IPS-20b (cell line): ENCODE results near the gene CLDN24.
"Not testable (repeated sequence)": the region's sequence is repeated elsewhere in the genome, so short reads cannot be mapped to it uniquely, and the experiment has no call there.

ENCODE experiments used
- H3K27ac ChIP-seq: one replicate; pipeline ENCODE4 v1.5.1; 2013; ENCODE audit warnings: low read length
- H3K27me3 ChIP-seq: 2 replicates; pipeline ENCODE4 v1.6.1; 2013; ENCODE audit warnings: mild to moderate bottlenecking, low read length, inconsistent platforms; ENCODE audit not compliant: insufficient read depth
- H3K36me3 ChIP-seq: 2 replicates; pipeline ENCODE4 v1.6.1; 2013; ENCODE audit warnings: low read depth, mild to moderate bottlenecking, inconsistent platforms, low read length, moderate library complexity; ENCODE audit not compliant: insufficient read depth
- H3K4me1 ChIP-seq: 2 replicates; pipeline ENCODE4 v1.6.1; 2013; ENCODE audit warnings: mild to moderate bottlenecking, control low read depth, inconsistent platforms, low read length, moderate library complexity; ENCODE audit not compliant: insufficient read depth
- H3K4me3 ChIP-seq: 2 replicates; pipeline ENCODE4 v1.5.1; 2013; ENCODE audit warnings: mild to moderate bottlenecking, low read length, inconsistent platforms
- H3K9ac ChIP-seq: 2 replicates; pipeline ENCODE4 v1.6.1; 2013; ENCODE audit warnings: low read depth, mild to moderate bottlenecking, inconsistent platforms, low read length, moderate library complexity
- H3K9me3 ChIP-seq: 2 replicates; pipeline ENCODE4 v1.6.1; 2013; ENCODE audit warnings: mild to moderate bottlenecking, low read depth, low read length, inconsistent platforms; ENCODE audit not compliant: insufficient read depth

Gene CLDN24

DNA sequence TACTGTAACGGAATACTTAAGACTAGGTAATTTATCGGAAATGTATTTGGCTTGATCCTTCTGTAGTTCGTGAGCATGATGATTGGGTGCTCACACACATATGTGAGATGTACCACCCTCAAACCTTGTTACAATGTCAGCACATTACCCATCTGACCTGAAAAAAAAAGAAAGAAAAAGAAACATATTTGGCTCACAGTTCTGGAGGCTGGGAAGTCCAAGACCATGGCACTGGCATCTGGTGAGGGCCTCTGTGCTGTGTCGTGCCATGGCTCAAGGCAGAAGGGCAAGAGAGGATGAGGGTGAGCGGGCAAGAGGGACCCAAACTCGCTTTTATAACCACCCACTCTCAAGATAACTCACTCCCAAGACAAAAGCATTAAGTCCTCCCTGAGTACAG is 7.0 kb upstream of the CLDN24 start:
- H3K27ac ChIP-seq: no peak overlapping the region
- H3K27me3 ChIP-seq: no peaks in the 10 kb centered on the region
- H3K36me3 ChIP-seq: no peaks in the 10 kb centered on the region
- H3K9me3 ChIP-seq: peaks cover 15% of the 10 kb centered on the region
- H3K4me3 ChIP-seq: no peak overlapping the region
- no peak overlapping the region for H3K9ac ChIP-seq
- no peaks in the 10 kb centered on the region for H3K4me1 ChIP-seq

DNA sequence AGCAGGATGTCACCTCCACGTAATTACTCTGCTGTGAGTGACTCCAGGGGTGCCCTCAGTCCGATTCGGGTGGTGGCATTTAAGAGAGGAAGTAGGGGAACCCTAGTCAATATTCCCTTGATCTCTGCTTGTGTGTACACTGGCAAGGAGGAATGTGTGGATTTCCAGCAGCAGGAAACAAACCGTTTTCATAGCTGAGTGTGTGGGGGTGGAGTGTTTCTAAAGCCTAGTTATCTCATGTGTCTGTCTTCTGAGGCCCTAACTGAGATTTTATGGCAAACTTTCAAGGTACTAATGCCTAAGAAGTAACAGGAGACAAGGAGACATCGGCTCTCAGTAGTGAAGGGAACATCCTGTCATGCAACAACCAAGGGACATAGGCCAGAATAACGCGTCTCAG is 6.6 kb upstream of the CLDN24 start:
- H3K9ac ChIP-seq: no peak overlapping the region
- H3K4me3 ChIP-seq: no peak overlapping the region
- H3K9me3 ChIP-seq: peaks cover 15% of the 10 kb centered on the region
- H3K36me3 ChIP-seq: no peaks in the 10 kb centered on the region
- H3K4me1 ChIP-seq: no peaks in the 10 kb centered on the region
- H3K27ac ChIP-seq: no peak overlapping the region
- H3K27me3 ChIP-seq: no peaks in the 10 kb centered on the region

DNA sequence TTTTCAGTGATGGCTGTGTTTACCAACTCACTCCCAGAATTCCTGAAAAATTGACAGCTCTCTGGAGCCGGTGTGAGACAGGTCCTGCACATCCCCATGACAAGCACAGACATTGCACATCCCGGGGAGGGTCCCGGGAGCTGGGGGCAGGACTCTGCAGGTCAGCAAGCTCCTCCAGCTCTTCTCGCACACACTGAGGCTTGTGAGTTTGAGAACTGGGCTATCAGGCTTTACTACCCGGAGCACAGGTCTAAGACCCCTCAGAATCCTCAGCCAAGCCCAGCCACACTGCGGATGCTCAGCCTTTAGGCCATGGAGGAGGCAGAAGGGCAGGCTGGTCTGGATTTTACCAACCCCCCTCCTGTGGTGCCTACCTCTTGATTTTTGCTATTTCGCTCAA is 5.6 kb upstream of the CLDN24 start:
- H3K9ac ChIP-seq: no peak overlapping the region
- no peaks in the 10 kb centered on the region for H3K27me3 ChIP-seq
- H3K4me1 ChIP-seq: no peaks in the 10 kb centered on the region
- H3K4me3 ChIP-seq: no peak overlapping the region
- H3K27ac ChIP-seq: no peak overlapping the region
- no peaks in the 10 kb centered on the region for H3K36me3 ChIP-seq
- peaks cover 15% of the 10 kb centered on the region for H3K9me3 ChIP-seq

DNA sequence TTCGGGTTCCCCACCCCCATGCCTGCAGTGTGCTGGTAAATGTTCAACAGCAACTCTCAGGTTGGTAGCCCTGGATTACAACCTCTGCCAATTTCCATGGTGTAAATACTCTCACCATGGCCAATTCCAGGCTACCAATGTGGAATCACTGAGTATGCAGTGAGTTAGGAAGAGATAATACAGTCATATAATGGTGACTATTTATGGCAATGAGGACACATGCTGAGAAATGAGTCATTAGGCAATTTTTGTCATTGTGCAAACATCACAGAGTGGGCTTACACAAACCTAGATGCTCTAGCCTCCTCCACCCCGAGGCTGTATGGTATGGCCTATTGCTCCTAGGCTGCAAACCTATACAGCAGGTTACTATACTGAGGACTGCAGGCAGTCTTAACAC is 4.6 kb upstream of the CLDN24 start:
- no peaks in the 10 kb centered on the region for H3K36me3 ChIP-seq
- no peaks in the 10 kb centered on the region for H3K4me1 ChIP-seq
- H3K27ac ChIP-seq: no peak overlapping the region
- no peak overlapping the region for H3K9ac ChIP-seq
- H3K9me3 ChIP-seq: peaks cover 15% of the 10 kb centered on the region
- no peaks in the 10 kb centered on the region for H3K27me3 ChIP-seq
- no peak overlapping the region for H3K4me3 ChIP-seq

DNA sequence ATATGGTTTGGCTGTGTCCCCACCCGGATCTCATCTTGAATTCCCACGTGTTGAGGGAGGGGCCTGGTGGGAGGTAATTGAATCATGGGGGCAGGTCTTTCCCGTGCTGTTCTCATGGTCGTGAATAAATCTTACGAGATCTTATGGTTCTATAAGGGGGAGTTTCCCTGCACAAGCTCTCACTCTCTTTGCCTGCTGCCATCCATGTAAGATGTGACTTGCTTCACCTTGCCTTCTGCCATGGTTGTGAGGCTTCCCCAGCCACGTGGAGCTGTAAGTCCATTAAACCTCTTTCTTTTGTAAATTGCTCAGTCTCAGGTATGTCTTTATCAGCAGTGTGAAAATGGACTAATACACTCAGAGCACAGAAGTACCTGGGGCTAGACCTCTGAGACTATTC is 4.2 kb upstream of the CLDN24 start:
- not testable (repeated sequence) for H3K36me3 ChIP-seq, H3K4me3 ChIP-seq, H3K27ac ChIP-seq, H3K27me3 ChIP-seq, H3K9ac ChIP-seq, H3K4me1 ChIP-seq
- peaks cover 15% of the 10 kb centered on the region for H3K9me3 ChIP-seq

DNA sequence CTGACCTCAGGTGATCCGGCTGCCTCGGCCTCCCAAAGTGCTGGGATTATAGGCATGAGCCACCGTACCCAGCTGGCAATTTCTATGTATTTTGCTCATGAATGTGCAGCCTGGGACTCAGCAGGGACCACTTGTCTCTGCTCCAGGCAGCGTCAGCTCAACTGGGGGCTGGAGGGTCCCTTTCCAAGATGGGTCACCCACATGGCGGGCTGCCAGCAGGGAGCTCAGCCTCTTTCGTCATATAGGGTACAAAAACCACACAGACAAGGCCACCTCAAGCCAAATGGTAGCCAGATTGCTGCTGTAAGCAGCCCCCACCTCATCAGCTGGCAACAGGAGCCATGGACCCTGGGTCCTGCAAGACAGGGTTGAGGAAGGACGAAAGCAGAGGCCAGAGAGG is 2.4 kb upstream of the CLDN24 start:
- Histone ChIP-seq H3K4me3 (no peak overlapping the region), H3K27ac (no peak overlapping the region), H3K4me1 (no peaks in the 10 kb centered on the region), H3K36me3 (no peaks in the 10 kb centered on the region), H3K9ac (no peak overlapping the region), H3K27me3 (no peaks in the 10 kb centered on the region), H3K9me3 (peaks cover 15% of the 10 kb centered on the region)

DNA sequence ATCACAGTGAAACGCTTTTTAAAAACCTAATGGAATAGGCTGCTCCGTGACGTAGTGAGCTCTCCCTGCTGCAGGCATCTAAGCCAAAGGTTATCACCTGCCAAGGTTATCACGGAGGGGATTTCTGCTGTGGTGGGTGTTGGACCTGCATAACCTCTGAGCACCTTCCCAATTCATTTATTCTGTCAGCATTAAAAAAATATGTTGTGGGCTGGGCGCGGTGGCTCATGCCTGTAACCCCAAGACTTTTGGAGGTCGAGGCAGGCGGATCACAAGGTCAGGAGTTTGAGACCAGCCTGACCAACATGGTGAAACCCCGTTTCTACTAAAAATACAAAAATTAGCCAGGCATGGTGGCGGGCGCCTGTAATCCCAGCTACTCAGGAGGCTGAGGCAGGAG is 1.8 kb upstream of the CLDN24 start:
- H3K4me3 ChIP-seq, H3K27me3 ChIP-seq, H3K9ac ChIP-seq, H3K27ac ChIP-seq, H3K36me3 ChIP-seq, H3K4me1 ChIP-seq: not testable (repeated sequence)
- H3K9me3 ChIP-seq: peaks cover 15% of the 10 kb centered on the region

DNA sequence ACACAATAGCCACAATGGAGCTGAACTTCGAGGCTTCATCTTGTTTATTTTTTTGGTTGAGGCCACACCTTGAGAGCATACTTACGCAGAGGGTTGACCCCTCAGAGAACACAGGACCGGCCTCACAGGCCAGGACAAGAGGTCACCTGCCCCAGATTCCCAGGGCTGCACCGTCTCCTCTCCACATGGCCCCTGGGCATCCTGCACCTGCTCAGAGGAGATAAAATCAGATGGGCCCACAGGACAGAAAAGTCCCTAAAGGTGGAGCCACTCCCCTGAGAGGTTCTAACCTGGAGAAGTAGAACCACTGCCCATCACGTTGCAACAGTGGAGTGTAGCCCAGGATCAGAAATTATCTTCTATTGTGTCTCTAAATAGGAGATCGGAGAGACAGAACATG is 1.1 kb upstream of the CLDN24 start:
- Histone ChIP-seq H3K4me1 (no peaks in the 10 kb centered on the region), H3K9ac (no peak overlapping the region), H3K9me3 (peaks cover 15% of the 10 kb centered on the region), H3K4me3 (no peak overlapping the region), H3K27ac (no peak overlapping the region), H3K36me3 (peaks cover 13% of the 10 kb centered on the region; the same call in 1 of the 2 replicates), H3K27me3 (no peaks in the 10 kb centered on the region)

DNA sequence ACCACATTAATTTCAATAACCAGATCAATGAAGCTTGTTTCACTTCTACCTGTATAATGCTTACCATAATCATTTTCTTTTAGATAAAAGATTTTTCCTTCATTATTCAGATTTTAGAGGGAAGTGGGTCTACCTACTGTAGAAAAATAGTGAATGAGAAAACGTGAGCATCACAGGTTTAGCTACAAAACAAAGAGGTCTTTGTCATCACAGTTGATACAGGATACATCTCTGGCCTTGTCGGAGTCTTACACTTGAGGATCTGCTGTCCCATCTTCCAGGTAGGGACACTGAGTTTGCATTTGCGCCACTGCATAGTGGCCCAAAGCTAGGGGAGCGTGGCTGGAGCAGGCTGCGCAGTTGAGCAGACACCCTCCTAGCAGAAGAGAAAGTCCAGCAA is 710 bp downstream of the CLDN24 start:
- Histone ChIP-seq H3K9me3 (peaks cover 10% of the 10 kb centered on the region), H3K36me3 (peaks cover 25% of the 10 kb centered on the region), H3K4me1 (no peaks in the 10 kb centered on the region), H3K4me3 (no peak overlapping the region), H3K27ac (no peak overlapping the region), H3K27me3 (no peaks in the 10 kb centered on the region), H3K9ac (no peak overlapping the region)

DNA sequence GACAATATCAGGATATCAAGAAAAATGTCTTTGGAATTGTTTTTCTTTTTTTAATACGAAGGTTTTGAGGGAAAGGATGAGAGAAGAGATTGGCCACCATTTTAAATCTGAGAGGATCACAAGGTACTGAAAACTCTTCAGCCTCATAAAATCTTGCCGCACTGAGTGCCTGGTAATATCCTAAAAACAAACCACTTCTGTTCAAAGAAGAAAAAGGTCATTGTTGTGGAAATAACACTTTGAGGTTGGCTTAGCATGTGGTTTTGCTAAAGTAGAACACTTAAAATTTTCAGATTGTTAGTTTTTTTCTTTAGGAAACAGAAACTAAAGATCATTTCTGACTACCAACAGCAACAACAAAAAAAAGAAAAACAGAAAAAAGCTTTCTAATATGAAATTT is 1.1 kb downstream of the CLDN24 start:
- Histone ChIP-seq H3K4me1 (no peaks in the 10 kb centered on the region), H3K36me3 (peaks cover 29% of the 10 kb centered on the region), H3K27ac (no peak overlapping the region), H3K9ac (no peak overlapping the region), H3K4me3 (no peak overlapping the region), H3K9me3 (peaks cover 8% of the 10 kb centered on the region), H3K27me3 (no peaks in the 10 kb centered on the region)

DNA sequence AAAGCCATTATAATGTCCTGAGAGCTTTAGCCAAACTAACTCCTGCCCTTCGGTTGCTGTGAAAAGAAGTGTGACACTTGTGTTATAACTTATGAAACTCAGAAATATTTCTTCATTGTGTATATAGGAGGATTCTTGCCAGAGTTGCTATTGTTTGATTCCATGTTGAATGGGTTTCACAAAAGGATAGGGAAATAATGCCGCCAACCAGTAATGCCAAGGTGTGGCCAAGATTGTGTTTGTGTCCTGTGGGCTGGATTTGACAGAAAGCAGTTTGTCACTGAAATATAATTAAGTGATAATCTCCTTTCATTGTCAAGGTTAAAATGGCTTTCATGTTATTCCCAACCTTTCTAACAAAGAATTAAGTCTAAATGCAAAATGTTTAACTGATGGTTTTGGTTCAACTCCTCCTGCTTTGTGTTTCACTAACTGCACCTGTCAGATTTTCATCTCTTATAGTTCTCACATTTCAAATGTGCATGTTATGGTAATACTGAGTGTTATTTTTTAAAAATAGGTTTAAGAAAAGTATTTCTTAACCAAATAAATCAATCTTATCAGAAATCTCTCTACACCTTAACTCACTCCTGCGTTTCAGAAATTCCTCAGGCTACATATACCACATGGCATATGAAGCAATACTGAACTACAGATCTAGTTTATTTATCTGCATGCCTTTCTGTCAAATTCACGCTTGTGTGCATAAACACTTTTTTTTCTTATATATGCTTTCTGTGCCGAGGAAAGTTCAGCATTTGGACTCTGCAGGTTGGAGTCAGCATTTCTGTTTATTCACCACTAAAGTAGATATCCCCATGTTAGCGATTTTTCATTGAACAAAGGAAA is 1.8 kb downstream of the CLDN24 start, which contains the start of gene CLDN22:
TSS of gene CLDN22 (minus strand) at position 66 of the 849 bp plus-strand sequence. CDS start at position 8, 58 bp downstream.
- Histone ChIP-seq H3K9ac (no peak within 1 kb of the TSS), H3K4me3 (no peak within 1 kb of the TSS), H3K4me1 (no peaks in the 10 kb centered on the region), H3K36me3 (peaks cover 35% of the 10 kb centered on the region), H3K27ac (no peak within 1 kb of the TSS), H3K9me3 (peaks cover 1% of the 10 kb centered on the region; the same call in 1 of the 2 replicates), H3K27me3 (no peaks in the 10 kb centered on the region)

DNA sequence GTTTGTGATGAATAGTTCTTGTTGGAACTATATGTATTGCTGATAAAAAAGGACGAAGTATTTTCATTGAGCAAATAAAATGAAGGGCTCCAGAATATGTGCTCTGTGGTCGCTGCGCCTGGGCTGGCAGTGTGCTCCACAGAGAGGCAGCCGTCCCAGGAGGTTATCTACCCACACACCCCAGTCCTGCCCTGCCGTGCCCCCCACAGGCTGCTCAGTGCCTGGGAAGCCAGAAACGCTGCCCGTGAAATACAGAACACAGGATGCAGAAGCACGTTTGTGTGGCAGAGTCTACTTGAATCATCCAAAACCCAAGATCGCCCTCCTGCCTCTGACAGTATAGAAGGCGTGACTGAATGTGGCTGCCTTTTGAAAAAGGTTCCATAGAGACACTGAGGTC is 3.6 kb downstream of the CLDN24 start:
- Histone ChIP-seq H3K36me3 (peaks cover 53% of the 10 kb centered on the region), H3K27me3 (no peaks in the 10 kb centered on the region), H3K9me3 (no peaks in the 10 kb centered on the region), H3K27ac (no peak overlapping the region), H3K4me3 (no peak overlapping the region), H3K4me1 (no peaks in the 10 kb centered on the region), H3K9ac (no peak overlapping the region)
